HG02981 (cell line): ENCODE data around the gene SCN1B.

Source experiments
- ATAC-seq: cut with Tn5 transposase; IDR thresholded peaks from one replicate; pipeline ENCODE4 v1.9.1; 2021; ENCODE audit warnings: mild to moderate bottlenecking, moderate library complexity; ENCODE audit not compliant: unreplicated experiment

The SCN1B gene

GRCh38 chr19:35051796-35052195, 21.5 kb downstream of the SCN1B start:
- no peak for ATAC-seq

- no peak for ATAC-seq
Measured at GRCh38 chr19:35052599-35053190, 22.4 kb downstream of the SCN1B start.

- ATAC-seq, result no peak
Measured at GRCh38 chr19:35053667-35054293, 23.5 kb downstream of the SCN1B start.

DNA sequence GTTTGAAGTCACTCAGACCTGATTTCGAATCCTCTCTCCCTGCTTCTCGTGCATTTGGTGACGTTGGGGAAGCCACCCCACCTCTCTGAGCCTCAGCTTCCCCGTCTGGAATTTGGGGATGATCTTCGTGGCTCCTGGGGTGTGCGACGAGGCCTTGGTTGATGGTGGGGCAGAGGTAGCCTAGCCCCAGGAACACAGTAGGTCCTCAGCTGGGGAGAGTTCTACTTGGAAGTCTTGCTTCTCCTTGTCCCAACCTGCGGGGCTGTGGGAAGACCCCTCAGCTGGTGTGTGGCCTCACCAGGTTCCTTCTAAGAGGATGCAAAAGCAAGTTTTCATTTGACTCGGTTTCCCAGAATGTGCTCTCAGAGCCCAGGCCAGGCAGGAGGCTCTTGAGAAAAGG, 24.4 kb downstream of the SCN1B start:
- ATAC-seq, result no peak

DNA sequence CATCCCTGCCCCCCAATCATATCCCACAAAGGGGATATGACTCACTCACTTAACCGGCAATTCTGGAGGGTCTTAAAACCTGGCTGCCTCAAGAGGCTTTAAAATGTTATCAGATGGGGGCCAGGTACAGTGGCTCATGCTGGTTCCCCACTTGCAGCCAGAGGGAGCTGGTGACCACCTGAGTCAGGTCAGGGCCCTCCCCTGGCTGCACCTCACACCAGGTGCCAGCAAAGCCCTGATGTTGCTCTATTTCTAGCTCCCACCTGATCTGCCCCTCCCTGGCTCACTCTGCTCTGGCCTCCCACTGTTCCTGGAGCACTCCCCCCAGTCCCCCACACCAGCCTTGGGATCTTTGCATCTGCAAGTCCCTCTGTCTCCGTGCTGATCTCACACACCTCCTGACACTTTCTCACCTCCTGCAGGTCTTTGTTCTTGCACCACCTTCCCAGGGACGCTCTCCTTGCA, 25.5 kb downstream of the SCN1B start:
- ATAC-seq, result no peak

GRCh38 chr19:35056513-35057063, 26.3 kb downstream of the SCN1B start:
- no peak for ATAC-seq

- ATAC-seq, result no peak
Measured at GRCh38 chr19:35058370-35058769, 28.1 kb downstream of the SCN1B start.

GRCh38 chr19:35059006-35059798, 28.9 kb downstream of the SCN1B start:
- ATAC-seq, result no peak

DNA sequence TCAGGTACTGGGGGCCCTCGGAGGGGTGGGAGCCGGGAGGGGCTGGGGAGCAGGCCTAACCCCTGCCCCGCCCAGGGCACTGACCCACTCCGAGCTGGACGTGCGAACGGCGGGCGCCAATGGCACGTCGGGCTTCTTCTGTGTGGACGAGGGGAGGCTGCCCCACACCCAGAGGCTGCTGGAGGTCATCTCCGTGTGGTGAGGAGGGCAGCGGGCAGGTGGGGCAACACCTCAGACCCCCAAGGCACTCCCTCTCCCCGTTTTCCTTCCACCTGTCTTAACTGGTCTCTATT, 29.5 kb downstream of the SCN1B start:
- ATAC-seq, result no peak

DNA sequence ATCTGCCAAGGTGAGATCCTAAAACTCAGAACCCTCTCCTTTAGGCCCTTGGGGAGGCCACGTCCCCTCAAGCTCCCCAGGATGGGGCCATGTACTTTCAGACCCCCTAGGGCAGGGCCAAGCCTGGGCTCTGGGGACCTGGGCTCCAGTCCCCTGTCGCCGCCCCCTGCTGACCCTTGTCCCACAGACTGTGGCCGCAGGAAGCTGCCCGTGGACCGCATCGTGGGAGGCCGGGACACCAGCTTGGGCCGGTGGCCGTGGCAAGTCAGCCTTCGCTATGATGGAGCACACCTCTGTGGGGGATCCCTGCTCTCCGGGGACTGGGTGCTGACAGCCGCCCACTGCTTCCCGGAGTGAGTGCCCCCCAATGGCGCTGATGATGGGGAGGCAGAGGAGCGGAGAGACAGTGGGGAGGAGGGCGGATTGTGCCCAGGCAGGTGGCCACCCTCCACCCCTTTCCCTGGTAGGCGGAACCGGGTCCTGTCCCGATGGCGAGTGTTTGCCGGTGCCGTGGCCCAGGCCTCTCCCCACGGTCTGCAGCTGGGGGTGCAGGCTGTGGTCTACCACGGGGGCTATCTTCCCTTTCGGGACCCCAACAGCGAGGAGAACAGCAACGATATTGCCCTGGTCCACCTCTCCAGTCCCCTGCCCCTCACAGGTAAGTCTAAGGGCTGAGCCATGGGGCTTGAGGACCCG, 30.0 kb downstream of the SCN1B start:
- ATAC-seq, result no peak

GRCh38 chr19:35061583-35062373, 31.5 kb downstream of the SCN1B start:
- ATAC-seq, result no peak

DNA sequence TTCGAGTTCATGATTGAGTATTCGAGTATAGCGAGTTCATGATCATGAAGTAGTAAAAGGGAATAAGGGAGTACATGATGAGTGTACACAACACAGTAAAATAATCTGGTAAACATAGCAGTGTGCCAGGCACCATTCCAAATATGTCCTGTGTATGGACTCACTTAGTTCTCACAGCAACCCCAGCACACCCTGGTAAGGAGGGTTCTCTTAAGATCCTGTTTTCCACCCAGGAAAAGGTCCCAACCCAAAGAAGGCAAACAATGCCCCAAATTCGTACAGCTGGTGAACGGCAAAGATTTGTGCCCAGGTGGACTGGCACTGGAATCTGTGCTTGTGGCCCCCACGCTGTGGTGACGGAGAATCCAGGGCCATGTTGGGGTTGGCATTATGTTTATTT, 32.7 kb downstream of the SCN1B start:
- no peak for ATAC-seq

GRCh38 chr19:35063940-35064818, 33.9 kb downstream of the SCN1B start:
- ATAC-seq, result no peak

- ATAC-seq, result no peak
Measured at GRCh38 chr19:35065574-35065973, 35.3 kb downstream of the SCN1B start.

DNA sequence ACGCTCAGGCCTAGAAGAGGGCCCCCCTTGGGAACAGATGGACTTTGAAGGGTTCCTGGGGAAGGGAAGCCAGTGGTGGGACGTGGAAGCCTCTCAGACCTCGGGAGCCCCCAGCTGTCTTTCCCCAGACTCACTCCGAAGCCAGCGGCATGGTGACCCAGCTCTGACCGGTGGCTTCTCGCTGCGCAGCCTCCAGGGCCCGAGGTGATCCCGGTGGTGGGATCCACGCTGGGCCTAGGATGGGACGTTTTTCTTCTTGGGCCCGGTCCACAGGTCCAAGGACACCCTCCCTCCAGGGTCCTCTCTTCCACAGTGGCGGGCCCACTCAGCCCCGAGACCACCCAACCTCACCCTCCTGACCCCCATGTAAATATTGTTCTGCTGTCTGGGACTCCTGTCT, 35.9 kb downstream of the SCN1B start:
- ATAC-seq, result no peak

DNA sequence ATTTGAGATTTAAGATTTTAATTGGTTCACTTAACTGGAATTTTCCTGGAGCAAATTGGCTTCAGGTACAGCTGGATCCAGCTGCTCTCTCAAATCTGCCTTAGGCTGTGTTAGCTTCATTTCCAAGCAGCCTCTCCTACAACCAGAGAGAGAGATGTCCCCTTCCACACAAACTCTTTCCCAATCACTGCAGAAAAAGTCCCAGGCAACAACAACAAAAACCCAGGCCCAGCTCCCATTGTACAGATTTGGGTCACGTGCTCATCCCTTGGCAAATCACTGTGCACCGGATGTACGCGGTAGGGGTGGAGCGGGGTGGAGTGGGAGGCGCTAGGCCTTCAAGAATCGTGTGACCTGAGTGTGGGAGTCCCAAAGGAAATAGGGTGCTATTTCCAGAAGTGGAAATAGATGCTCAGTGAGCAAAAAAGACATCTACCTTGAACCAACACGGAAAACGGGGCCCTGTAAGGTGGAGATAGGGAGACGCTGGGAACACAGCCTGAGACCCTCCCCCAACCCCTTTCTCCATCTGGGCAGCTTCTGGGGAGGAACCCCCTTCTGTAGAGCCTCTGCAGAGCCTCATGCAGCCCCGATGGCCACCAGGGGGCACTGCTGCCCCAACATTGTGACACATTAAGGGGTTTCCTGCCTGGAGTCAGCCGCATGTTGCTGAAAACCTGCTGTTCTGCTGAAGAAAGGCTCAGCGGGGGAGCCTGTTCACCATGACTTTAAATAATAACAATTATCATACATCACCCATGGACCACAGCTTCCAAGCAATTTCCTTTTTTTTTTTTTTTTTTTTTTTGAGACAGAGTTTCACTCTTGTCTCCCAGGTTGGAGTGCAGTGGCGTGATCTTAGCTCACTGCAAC, 36.7 kb downstream of the SCN1B start:
- ATAC-seq, result peak; percentile 64

- ATAC-seq, result no peak
Measured at GRCh38 chr19:35068941-35069634, 38.8 kb downstream of the SCN1B start.

DNA sequence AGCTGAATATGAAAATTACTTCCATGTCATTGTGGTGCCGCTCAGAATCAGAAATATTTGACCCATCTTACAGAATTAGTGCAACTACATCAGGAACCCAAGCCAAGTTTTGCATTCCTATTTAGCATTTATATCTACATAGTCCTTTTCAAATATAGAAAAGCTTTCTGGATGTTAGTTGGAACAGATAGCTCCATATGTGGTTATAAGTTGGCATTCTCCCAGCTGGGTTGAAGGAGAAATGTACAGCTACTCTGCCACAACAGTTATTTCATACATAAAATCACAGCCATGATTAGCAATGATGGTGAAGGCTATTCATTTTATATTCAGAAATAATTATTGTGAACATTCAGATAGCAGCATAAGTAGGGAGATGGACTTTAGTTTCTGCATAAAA, 39.4 kb downstream of the SCN1B start:
- no peak for ATAC-seq
